Neural cell (in vitro differentiated cells): ENCODE results near the gene SPOCD1. TPM values are rescaled to one million over a fixed set of nuclear protein-coding genes. Genes with fewer than 3 reads are reported as not detected.

Source experiments
- H2AFZ ChIP-seq: fragments of 200-600, 300-800 bp; sonication (generic), shearing (Covaris generic); 2 replicates; pipeline ENCODE4 v1.6.0; 2014; ENCODE audit warnings: low read depth, mild to moderate bottlenecking, antibody characterized with exemption, low read length, moderate library complexity
- H3F3A ChIP-seq: fragments of 200-600 bp; shearing (Covaris generic); 2 replicates; pipeline ENCODE4 v1.6.1; 2016; ENCODE audit warnings: mild to moderate bottlenecking, moderate library complexity, mixed read lengths, antibody characterized with exemption, low read length; ENCODE audit not compliant: insufficient read depth, poor library complexity, severe bottlenecking
- H3K27ac ChIP-seq: fragments of 200-600, 300-800 bp; sonication (generic), shearing (Covaris generic); 2 replicates; pipeline ENCODE4 v1.5.1; 2014; ENCODE audit warnings: mild to moderate bottlenecking, low read length, moderate library complexity
- H3K27me3 ChIP-seq: fragments of 300-800, 200-600 bp; sonication (generic), shearing (Covaris generic); 2 replicates; pipeline ENCODE4 v1.6.0; 2014; ENCODE audit warnings: mild to moderate bottlenecking, low read depth, low read length, moderate library complexity; ENCODE audit not compliant: insufficient read depth
- H3K36me3 ChIP-seq: fragments of 300-800, 200-600 bp; sonication (generic), shearing (Covaris generic); 2 replicates; pipeline ENCODE4 v1.5.1; 2014; ENCODE audit warnings: mild to moderate bottlenecking, antibody characterized with exemption, low read length, moderate library complexity; ENCODE audit not compliant: insufficient read depth
- H3K4me2 ChIP-seq: fragments of 300-800, 200-600 bp; sonication (generic), shearing (Covaris generic); 2 replicates; pipeline ENCODE4 v1.6.0; 2014; ENCODE audit warnings: mild to moderate bottlenecking, low read length
- H3K4me3 ChIP-seq: fragments of 300-800, 200-600 bp; sonication (generic), shearing (Covaris generic); 2 replicates; pipeline ENCODE4 v1.5.1; 2014; ENCODE audit warnings: mild to moderate bottlenecking, low read length, moderate library complexity
- H3K79me2 ChIP-seq: fragments of 200-600 bp; shearing (Covaris generic); replicated peaks from 2 replicates; pipeline ENCODE4 v1.6.0; 2014; ENCODE audit warnings: mild to moderate bottlenecking, low read length, moderate library complexity; ENCODE audit not compliant: insufficient read depth
- H3K9ac ChIP-seq: fragments of 300-800, 200-600 bp; sonication (generic), shearing (Covaris generic); 2 replicates; pipeline ENCODE4 v1.6.1; 2016; ENCODE audit warnings: mild to moderate bottlenecking, low read length, mixed read lengths
- H3K9me2 ChIP-seq: fragments of 200-600 bp; shearing (Covaris generic); 2 replicates; pipeline ENCODE4 v1.6.1; 2016; ENCODE audit warnings: mild to moderate bottlenecking, low read length, mixed read lengths; ENCODE audit not compliant: insufficient read depth
- H3K9me3 ChIP-seq: fragments of 200-600, 300-800 bp; sonication (generic), shearing (Covaris generic); 2 replicates; pipeline ENCODE4 v1.6.1; 2016; ENCODE audit warnings: mild to moderate bottlenecking, mixed run types, low read length, moderate library complexity, mixed read lengths
- H4K20me1 ChIP-seq: fragments of 200-600 bp; shearing (Covaris generic); 2 replicates; pipeline ENCODE4 v1.6.1; 2016; ENCODE audit warnings: mild to moderate bottlenecking, mixed run types; ENCODE audit not compliant: insufficient read depth
- EP300 ChIP-seq: fragments of 450-650 bp; conservative IDR thresholded peaks from 2 replicates; pipeline ENCODE4 v1.6.1; 2014; ENCODE audit warnings: antibody characterized with exemption, mild to moderate bottlenecking, moderate library complexity; ENCODE audit not compliant: poor library complexity, severe bottlenecking
- EZH2 ChIP-seq: fragments of 200-600, 300-800 bp; shearing (Covaris generic), sonication (generic); IDR thresholded peaks from 2 replicates; pipeline ENCODE4 v1.6.1; 2014; ENCODE audit warnings: antibody characterized with exemption, low read length, borderline replicate concordance, mild to moderate bottlenecking; ENCODE audit not compliant: insufficient read depth, poor library complexity, severe bottlenecking
- MXI1 ChIP-seq: fragments of 450-650 bp; conservative IDR thresholded peaks from 2 replicates; pipeline ENCODE4 v1.6.1; 2014; ENCODE audit warnings: antibody characterized with exemption, mild to moderate bottlenecking; ENCODE audit not compliant: poor library complexity, severe bottlenecking
- POLR2AphosphoS5 ChIP-seq: IDR thresholded peaks from 2 replicates; pipeline ENCODE4 v1.6.1; 2012
- RAD21 ChIP-seq: fragments of 450-650 bp; conservative IDR thresholded peaks from 2 replicates; pipeline ENCODE4 v1.6.1; 2014; ENCODE audit warnings: antibody characterized with exemption, mild to moderate bottlenecking, moderate library complexity
- SMC3 ChIP-seq: fragments of 450-650 bp; conservative IDR thresholded peaks from 2 replicates; pipeline ENCODE4 v1.6.1; 2014; ENCODE audit warnings: antibody characterized with exemption, mild to moderate bottlenecking, moderate library complexity; ENCODE audit not compliant: poor library complexity
- TAF1 ChIP-seq: IDR thresholded peaks from 2 replicates; pipeline ENCODE4 v1.6.1; 2012; ENCODE audit warnings: low read depth
- polyA plus RNA-seq: library from polyadenylated mRNA; depleted of rRNA; stranded (reverse); fragments of >200 nt; gene quantifications from 2 replicates; pipeline ENCODE4 v1.2.3, GENCODE V29; 2014
- TF ChIP-seq, protein P1 (sequence below): IDR thresholded peaks from 2 replicates; pipeline ENCODE4 v1.6.1; 2012; ENCODE audit warnings: borderline replicate concordance
- TF ChIP-seq, protein P2 (sequence below): fragments of 450-650 bp; IDR thresholded peaks from 2 replicates; pipeline ENCODE4 v1.5.1; 2014; ENCODE audit warnings: antibody characterized with exemption, mild to moderate bottlenecking, moderate library complexity; ENCODE audit not compliant: poor library complexity, severe bottlenecking

Gene SPOCD1
- polyA plus RNA-seq, 1 donor from 2014 or later, result not detected

- H3K9me3 ChIP-seq, result no peaks in the 10 kb centered on the region
- H3K27ac ChIP-seq, result no peak overlapping the region
- no peak overlapping the region for H3K9ac ChIP-seq
- no peaks in the 10 kb centered on the region for H3K79me2 ChIP-seq
- no peak overlapping the region for H3K4me2 ChIP-seq
- TF ChIP-seq EP300 (no peak), SMC3 (no peak), RAD21 (no peak), TAF1 (no peak), POLR2AphosphoS5 (no peak), MXI1 (no peak)
- H3F3A ChIP-seq, result no peaks in the 10 kb centered on the region
- no peaks in the 10 kb centered on the region for H4K20me1 ChIP-seq
- no peaks in the 10 kb centered on the region for H3K36me3 ChIP-seq
- no peak overlapping the region for H2AFZ ChIP-seq
- no peaks in the 10 kb centered on the region for H3K27me3 ChIP-seq
- H3K9me2 ChIP-seq, result no peaks in the 10 kb centered on the region
- no peak overlapping the region for H3K4me3 ChIP-seq
Measured at GRCh38 chr1:31830511-31830910, 14.7 kb upstream of the SPOCD1 start.

DNA sequence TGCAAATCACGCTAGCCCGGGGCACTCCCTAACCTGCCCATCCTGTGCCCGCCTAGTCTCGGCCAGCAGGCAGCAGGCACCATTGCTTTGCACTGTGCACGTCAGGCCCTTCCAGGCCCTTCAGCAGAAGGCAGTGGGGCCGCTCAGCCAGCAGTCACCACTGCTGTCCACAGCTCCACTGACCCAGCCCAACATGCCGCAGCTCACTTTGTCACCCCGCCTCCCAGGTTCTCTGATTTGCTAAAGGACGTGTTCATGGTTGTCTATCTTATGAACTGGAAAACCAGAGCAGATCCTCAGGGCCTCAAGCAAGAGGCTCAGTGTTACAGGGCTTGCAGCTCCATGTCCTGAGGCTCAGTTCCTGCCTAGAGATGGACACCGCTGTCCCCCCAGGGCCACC, 14.2 kb upstream of the SPOCD1 start:
- Histone ChIP-seq H3K9me2 (no peaks in the 10 kb centered on the region), H3K79me2 (no peaks in the 10 kb centered on the region), H4K20me1 (no peaks in the 10 kb centered on the region), H3K27me3 (no peaks in the 10 kb centered on the region), H2AFZ (no peak overlapping the region), H3K9me3 (no peaks in the 10 kb centered on the region), H3K9ac (no peak overlapping the region), H3F3A (no peaks in the 10 kb centered on the region), H3K4me3 (no peak overlapping the region), H3K36me3 (no peaks in the 10 kb centered on the region), H3K4me2 (no peak overlapping the region), H3K27ac (no peak overlapping the region)
- TF ChIP-seq POLR2AphosphoS5 (no peak), RAD21 (no peak), TAF1 (no peak), MXI1 (no peak), SMC3 (no peak), EZH2 (no peak), EP300 (no peak)
- TF ChIP-seq, protein P1, sequence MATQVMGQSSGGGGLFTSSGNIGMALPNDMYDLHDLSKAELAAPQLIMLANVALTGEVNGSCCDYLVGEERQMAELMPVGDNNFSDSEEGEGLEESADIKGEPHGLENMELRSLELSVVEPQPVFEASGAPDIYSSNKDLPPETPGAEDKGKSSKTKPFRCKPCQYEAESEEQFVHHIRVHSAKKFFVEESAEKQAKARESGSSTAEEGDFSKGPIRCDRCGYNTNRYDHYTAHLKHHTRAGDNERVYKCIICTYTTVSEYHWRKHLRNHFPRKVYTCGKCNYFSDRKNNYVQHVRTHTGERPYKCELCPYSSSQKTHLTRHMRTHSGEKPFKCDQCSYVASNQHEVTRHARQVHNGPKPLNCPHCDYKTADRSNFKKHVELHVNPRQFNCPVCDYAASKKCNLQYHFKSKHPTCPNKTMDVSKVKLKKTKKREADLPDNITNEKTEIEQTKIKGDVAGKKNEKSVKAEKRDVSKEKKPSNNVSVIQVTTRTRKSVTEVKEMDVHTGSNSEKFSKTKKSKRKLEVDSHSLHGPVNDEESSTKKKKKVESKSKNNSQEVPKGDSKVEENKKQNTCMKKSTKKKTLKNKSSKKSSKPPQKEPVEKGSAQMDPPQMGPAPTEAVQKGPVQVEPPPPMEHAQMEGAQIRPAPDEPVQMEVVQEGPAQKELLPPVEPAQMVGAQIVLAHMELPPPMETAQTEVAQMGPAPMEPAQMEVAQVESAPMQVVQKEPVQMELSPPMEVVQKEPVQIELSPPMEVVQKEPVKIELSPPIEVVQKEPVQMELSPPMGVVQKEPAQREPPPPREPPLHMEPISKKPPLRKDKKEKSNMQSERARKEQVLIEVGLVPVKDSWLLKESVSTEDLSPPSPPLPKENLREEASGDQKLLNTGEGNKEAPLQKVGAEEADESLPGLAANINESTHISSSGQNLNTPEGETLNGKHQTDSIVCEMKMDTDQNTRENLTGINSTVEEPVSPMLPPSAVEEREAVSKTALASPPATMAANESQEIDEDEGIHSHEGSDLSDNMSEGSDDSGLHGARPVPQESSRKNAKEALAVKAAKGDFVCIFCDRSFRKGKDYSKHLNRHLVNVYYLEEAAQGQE, result no peak
- TF ChIP-seq, protein P2, sequence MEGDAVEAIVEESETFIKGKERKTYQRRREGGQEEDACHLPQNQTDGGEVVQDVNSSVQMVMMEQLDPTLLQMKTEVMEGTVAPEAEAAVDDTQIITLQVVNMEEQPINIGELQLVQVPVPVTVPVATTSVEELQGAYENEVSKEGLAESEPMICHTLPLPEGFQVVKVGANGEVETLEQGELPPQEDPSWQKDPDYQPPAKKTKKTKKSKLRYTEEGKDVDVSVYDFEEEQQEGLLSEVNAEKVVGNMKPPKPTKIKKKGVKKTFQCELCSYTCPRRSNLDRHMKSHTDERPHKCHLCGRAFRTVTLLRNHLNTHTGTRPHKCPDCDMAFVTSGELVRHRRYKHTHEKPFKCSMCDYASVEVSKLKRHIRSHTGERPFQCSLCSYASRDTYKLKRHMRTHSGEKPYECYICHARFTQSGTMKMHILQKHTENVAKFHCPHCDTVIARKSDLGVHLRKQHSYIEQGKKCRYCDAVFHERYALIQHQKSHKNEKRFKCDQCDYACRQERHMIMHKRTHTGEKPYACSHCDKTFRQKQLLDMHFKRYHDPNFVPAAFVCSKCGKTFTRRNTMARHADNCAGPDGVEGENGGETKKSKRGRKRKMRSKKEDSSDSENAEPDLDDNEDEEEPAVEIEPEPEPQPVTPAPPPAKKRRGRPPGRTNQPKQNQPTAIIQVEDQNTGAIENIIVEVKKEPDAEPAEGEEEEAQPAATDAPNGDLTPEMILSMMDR, result no peak
